ENCODE results near the gene APP. TPM values are rescaled to one million over a fixed set of nuclear protein-coding genes. Genes with fewer than 3 reads are reported as not detected.

APP gene
- total RNA-seq, 1 donor from 2014 or later: 358 TPM

DNA sequence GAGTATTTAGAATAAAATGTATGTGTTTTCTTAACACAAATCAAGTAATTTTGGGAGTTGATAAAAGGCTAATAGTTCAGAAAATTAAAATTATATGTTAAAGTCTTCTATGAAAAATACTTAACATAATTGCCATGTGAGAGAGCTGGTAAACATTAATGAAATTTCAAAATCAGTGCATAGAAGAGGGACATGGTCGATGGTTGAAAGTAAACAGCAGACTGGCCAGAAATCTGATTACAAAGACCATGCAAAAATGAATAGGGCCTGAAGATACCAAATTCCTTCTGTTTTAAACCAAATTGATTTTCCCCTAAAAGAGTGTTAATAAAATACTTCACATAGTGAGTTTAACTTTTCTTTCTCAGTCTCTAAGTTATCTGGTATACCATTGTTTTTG lies 307.5 kb downstream of the APP start:
- Histone ChIP-seq H3K4me1 (no peaks in the 10 kb centered on the region), H3K27me3 (ENCODE audit: low read depth) (no peaks in the 10 kb centered on the region), H3K4me3 (no peak overlapping the region), H3K9me3 (no peaks in the 10 kb centered on the region), H3K36me3 (no peaks in the 10 kb centered on the region), H3K27ac (no peak overlapping the region)
- ATAC-seq (no peak), DNase-seq (no peak)
- intact Hi-C loops (cut with DNase I): no loop called here
- TF ChIP-seq, protein P1, sequence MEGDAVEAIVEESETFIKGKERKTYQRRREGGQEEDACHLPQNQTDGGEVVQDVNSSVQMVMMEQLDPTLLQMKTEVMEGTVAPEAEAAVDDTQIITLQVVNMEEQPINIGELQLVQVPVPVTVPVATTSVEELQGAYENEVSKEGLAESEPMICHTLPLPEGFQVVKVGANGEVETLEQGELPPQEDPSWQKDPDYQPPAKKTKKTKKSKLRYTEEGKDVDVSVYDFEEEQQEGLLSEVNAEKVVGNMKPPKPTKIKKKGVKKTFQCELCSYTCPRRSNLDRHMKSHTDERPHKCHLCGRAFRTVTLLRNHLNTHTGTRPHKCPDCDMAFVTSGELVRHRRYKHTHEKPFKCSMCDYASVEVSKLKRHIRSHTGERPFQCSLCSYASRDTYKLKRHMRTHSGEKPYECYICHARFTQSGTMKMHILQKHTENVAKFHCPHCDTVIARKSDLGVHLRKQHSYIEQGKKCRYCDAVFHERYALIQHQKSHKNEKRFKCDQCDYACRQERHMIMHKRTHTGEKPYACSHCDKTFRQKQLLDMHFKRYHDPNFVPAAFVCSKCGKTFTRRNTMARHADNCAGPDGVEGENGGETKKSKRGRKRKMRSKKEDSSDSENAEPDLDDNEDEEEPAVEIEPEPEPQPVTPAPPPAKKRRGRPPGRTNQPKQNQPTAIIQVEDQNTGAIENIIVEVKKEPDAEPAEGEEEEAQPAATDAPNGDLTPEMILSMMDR (IDR thresholded peaks at IDR 0.05): no peak

DNA sequence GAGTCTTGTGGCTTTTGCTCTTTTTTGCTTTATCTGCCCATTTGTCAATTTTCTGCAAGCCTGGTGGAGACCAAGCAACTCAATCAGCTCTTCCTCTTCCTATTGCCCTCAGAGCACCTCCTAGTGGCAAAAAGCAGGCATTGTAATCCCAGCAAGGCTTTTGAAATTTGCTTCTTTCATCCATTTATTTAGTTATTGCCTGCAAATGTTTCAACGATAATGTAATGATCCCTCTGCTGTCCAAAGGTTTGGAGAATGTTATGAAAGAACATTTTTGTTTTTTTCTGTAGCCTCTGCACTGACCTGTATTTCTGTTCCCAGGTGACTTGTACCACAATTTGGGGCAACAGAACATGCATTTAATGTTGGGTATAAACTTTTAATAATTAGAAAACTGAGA lies 308.0 kb downstream of the APP start:
- TF ChIP-seq, protein P1 (IDR thresholded peaks at IDR 0.05): peak; percentile 62
- intact Hi-C loops (cut with DNase I): no loop called here
- H3K27me3 ChIP-seq (ENCODE audit: low read depth): no peaks in the 10 kb centered on the region
- H3K9me3 ChIP-seq: no peaks in the 10 kb centered on the region
- no peak for DNase-seq
- ATAC-seq: no peak
- H3K4me3 ChIP-seq: no peak overlapping the region
- H3K27ac ChIP-seq: no peak overlapping the region
- H3K36me3 ChIP-seq: no peaks in the 10 kb centered on the region
- no peaks in the 10 kb centered on the region for H3K4me1 ChIP-seq

DNA sequence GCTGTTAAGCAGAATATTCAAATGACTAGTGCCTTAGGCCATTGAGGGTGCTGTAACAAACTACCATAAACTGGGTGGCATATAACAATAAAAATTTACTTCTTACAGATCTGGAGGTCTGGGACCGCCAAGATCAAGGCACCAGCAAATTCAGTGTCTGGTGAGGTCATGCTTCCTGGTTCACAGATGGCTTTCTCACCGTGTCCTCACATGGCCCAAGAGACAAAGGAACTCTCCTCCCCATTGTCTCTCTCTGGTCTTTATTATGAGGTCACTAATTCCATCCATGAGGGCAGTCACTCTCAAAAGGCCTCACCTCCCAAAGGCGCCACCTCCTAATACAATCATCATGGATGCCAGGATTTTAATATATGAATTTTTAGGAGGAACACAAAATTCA lies 308.5 kb downstream of the APP start:
- TF ChIP-seq, protein P1 (IDR thresholded peaks at IDR 0.05): no peak
- no peaks in the 10 kb centered on the region for H3K4me1 ChIP-seq
- H3K9me3 ChIP-seq: no peaks in the 10 kb centered on the region
- no peak for DNase-seq
- H3K27ac ChIP-seq: no peak overlapping the region
- no peaks in the 10 kb centered on the region for H3K36me3 ChIP-seq
- intact Hi-C loops (cut with DNase I): no loop called here
- ATAC-seq: no peak
- H3K4me3 ChIP-seq: no peak overlapping the region
- H3K27me3 ChIP-seq (ENCODE audit: low read depth): no peaks in the 10 kb centered on the region

- DNase-seq: no peak
- H3K27ac ChIP-seq: no peak overlapping the region
- intact Hi-C loops (cut with DNase I): no loop called here
- no peak for ATAC-seq
- H3K4me3 ChIP-seq: no peak overlapping the region
- H3K9me3 ChIP-seq: no peaks in the 10 kb centered on the region
- H3K27me3 ChIP-seq (ENCODE audit: low read depth): no peaks in the 10 kb centered on the region
- no peaks in the 10 kb centered on the region for H3K4me1 ChIP-seq
- H3K36me3 ChIP-seq: no peaks in the 10 kb centered on the region
- TF ChIP-seq, protein P1 (IDR thresholded peaks at IDR 0.05): no peak
Measured at GRCh38 chr21:25859235-25859929, 311.2 kb downstream of the APP start.

DNA sequence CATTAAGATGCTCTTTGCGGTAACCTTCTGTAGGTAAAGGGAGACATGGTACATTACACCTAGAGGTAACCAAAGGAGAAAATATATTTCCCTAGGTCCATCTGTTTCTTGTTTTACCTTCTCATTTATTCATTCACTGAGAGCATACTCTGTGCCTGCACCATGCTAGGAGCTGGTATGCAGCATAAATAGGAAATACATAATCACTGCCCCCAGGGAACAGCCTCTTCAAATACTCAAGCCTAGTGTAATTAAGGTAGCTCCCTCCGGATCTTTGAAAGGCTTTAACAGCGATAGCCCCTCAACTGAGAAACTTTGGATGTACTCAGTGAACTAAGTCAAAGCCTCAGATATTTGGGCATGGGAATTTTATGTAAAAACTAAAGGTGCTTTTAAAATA lies 312.2 kb downstream of the APP start:
- H3K27me3 ChIP-seq (ENCODE audit: low read depth): no peaks in the 10 kb centered on the region
- no peak overlapping the region for H3K27ac ChIP-seq
- no peaks in the 10 kb centered on the region for H3K36me3 ChIP-seq
- ATAC-seq (no peak), DNase-seq (no peak)
- no peak overlapping the region for H3K4me3 ChIP-seq
- no peaks in the 10 kb centered on the region for H3K9me3 ChIP-seq
- intact Hi-C loops (cut with DNase I): no loop called here
- TF ChIP-seq, protein P1 (IDR thresholded peaks at IDR 0.05): no peak
- no peaks in the 10 kb centered on the region for H3K4me1 ChIP-seq
